K562 (cell line): Measurements from ENCODE around the gene ELMO3. TPM values are rescaled to one million over a fixed set of nuclear protein-coding genes. Genes with fewer than 3 reads are reported as not detected.

Source experiments
- ELF2 ChIP-seq: fragments of 250-450 bp; sonication (Bioruptor Pico); IDR thresholded peaks from 2 replicates; pipeline ENCODE4 v1.5.0; 2021; ENCODE audit warnings: mild to moderate bottlenecking
- TBP ChIP-seq: optimal IDR thresholded peaks from 2 replicates; pipeline ENCODE3; 2011; ENCODE audit warnings: low read depth, low read length, improper control_type of control experiment
- ZFPM2 ChIP-seq: fragments of 250-450 bp; sonication (Bioruptor Pico); IDR thresholded peaks from 2 replicates; pipeline ENCODE4 v1.5.1; 2022; ENCODE audit warnings: mild to moderate bottlenecking
- ZNF507 ChIP-seq: conservative IDR thresholded peaks from 2 replicates; pipeline ENCODE4 v1.6.1; 2017; ENCODE audit warnings: missing genetic modification characterization, missing compliant biosample characterization
- polyA plus RNA-seq, 8 experiments: library from polyadenylated mRNA; depleted of rRNA in 4 of 8; stranded (reverse) in 5 of 8; unstranded in 3 of 8; fragments of >200 nt; fragmentation: Nextera tagmentation in 2 of 8; fragmentation: Illumina TruSeq in 1 of 8; extraction: Ambion mirVana in 2 of 8; extraction: Trizol in 1 of 8; gene quantifications; 2 replicates each; pipeline versions ENCODE4 v1.2.1 to v1.2.3, GENCODE V29; 2011 to 2014; ENCODE audit warnings: inconsistent platforms in 1 of 8, missing spikeins in 1 of 8
- total RNA-seq, 7 experiments: library from RNA; depleted of rRNA in 6 of 7; stranded (reverse); fragments of >200 nt in 6 of 7; fragmentation: Illumina TruSeq in 2 of 7; extraction: Trizol in 2 of 7; gene quantifications; 2 replicates each; pipeline versions ENCODE4 v1.2.1 to v1.2.3, GENCODE V29; 2011 to 2021; ENCODE audit warnings: low replicate concordance in 1 of 7
- TF ChIP-seq, protein P1 (sequence below): fragments of 200-600 bp; sonication (generic); IDR thresholded peaks from one replicate; pipeline ENCODE4 v1.6.1; 2012; ENCODE audit warnings: mild to moderate bottlenecking, low read depth, low read length, inconsistent platforms
- TF ChIP-seq, protein P2 (sequence below): sonication (generic); formaldehyde crosslinking; IDR thresholded peaks from 2 replicates; pipeline ENCODE4 v1.8.0; 2022; ENCODE audit warnings: mild to moderate bottlenecking, low read depth, missing genetic modification reagents
- TF ChIP-seq, protein P3 (sequence below): fragments of 250-450 bp; sonication (Bioruptor Pico); IDR thresholded peaks from 2 replicates; pipeline ENCODE4 v1.8.0; 2022; ENCODE audit warnings: moderate library complexity, mild to moderate bottlenecking, inconsistent platforms

ELMO3 gene
- total and polyA plus RNA-seq, 9 of the 15 experiments (the other 6 are each of a cell fraction or from before 2014, with no cell fraction given) = 0.04 to 5.1 (median 1.5) TPM

DNA sequence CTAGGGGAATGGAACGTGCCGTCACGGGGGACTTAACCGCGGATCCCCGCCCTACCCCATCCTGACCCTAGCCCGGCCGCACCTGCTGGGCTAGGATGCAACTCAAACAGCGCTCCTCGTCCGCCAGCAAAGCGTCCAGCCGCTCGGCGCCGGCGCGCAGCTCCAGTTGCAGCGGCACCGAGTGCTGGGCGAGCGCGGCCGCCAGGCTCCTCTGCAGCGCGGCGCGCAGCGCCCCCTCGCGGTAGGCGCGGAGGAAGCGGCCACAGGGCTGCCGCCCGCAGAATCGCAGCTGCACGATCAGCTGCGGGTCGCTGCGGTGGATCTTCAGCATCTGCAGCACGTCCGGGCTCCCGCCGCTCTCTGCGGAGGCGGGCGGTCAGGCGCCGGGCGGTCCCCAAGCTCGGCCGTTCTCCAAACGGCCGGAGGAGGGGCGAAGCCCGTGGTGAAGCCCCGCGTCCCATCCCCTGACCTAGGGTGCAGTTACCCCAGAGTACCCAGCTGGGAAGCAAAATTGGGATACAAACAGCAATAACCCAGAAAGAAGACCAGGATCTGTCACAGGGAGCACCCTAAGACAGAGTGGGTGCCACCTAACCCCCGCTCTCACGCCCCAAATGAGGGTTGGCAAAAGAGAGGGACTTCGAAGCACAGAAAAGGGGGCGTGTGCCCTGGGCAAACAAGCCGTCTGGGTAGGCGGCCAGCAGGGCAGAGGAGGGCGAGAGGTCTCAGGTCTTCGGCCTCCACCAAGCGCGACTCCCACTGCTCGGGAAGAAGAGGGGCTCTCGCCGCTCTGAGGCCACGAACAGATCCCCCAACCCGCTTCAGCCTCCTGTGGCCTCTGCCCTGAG, 43.4 kb upstream of the ELMO3 start (continued):
- TF ChIP-seq, protein P1, sequence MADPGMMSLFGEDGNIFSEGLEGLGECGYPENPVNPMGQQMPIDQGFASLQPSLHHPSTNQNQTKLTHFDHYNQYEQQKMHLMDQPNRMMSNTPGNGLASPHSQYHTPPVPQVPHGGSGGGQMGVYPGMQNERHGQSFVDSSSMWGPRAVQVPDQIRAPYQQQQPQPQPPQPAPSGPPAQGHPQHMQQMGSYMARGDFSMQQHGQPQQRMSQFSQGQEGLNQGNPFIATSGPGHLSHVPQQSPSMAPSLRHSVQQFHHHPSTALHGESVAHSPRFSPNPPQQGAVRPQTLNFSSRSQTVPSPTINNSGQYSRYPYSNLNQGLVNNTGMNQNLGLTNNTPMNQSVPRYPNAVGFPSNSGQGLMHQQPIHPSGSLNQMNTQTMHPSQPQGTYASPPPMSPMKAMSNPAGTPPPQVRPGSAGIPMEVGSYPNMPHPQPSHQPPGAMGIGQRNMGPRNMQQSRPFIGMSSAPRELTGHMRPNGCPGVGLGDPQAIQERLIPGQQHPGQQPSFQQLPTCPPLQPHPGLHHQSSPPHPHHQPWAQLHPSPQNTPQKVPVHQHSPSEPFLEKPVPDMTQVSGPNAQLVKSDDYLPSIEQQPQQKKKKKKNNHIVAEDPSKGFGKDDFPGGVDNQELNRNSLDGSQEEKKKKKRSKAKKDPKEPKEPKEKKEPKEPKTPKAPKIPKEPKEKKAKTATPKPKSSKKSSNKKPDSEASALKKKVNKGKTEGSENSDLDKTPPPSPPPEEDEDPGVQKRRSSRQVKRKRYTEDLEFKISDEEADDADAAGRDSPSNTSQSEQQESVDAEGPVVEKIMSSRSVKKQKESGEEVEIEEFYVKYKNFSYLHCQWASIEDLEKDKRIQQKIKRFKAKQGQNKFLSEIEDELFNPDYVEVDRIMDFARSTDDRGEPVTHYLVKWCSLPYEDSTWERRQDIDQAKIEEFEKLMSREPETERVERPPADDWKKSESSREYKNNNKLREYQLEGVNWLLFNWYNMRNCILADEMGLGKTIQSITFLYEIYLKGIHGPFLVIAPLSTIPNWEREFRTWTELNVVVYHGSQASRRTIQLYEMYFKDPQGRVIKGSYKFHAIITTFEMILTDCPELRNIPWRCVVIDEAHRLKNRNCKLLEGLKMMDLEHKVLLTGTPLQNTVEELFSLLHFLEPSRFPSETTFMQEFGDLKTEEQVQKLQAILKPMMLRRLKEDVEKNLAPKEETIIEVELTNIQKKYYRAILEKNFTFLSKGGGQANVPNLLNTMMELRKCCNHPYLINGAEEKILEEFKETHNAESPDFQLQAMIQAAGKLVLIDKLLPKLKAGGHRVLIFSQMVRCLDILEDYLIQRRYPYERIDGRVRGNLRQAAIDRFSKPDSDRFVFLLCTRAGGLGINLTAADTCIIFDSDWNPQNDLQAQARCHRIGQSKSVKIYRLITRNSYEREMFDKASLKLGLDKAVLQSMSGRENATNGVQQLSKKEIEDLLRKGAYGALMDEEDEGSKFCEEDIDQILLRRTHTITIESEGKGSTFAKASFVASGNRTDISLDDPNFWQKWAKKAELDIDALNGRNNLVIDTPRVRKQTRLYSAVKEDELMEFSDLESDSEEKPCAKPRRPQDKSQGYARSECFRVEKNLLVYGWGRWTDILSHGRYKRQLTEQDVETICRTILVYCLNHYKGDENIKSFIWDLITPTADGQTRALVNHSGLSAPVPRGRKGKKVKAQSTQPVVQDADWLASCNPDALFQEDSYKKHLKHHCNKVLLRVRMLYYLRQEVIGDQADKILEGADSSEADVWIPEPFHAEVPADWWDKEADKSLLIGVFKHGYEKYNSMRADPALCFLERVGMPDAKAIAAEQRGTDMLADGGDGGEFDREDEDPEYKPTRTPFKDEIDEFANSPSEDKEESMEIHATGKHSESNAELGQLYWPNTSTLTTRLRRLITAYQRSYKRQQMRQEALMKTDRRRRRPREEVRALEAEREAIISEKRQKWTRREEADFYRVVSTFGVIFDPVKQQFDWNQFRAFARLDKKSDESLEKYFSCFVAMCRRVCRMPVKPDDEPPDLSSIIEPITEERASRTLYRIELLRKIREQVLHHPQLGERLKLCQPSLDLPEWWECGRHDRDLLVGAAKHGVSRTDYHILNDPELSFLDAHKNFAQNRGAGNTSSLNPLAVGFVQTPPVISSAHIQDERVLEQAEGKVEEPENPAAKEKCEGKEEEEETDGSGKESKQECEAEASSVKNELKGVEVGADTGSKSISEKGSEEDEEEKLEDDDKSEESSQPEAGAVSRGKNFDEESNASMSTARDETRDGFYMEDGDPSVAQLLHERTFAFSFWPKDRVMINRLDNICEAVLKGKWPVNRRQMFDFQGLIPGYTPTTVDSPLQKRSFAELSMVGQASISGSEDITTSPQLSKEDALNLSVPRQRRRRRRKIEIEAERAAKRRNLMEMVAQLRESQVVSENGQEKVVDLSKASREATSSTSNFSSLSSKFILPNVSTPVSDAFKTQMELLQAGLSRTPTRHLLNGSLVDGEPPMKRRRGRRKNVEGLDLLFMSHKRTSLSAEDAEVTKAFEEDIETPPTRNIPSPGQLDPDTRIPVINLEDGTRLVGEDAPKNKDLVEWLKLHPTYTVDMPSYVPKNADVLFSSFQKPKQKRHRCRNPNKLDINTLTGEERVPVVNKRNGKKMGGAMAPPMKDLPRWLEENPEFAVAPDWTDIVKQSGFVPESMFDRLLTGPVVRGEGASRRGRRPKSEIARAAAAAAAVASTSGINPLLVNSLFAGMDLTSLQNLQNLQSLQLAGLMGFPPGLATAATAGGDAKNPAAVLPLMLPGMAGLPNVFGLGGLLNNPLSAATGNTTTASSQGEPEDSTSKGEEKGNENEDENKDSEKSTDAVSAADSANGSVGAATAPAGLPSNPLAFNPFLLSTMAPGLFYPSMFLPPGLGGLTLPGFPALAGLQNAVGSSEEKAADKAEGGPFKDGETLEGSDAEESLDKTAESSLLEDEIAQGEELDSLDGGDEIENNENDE = no peak
- TF ChIP-seq ZNF507 (tag) (no peak), ELF2 (CRISPR knock-in tag) (no peak), ZFPM2 (no peak), TBP (no peak)
- TF ChIP-seq, protein P2, sequence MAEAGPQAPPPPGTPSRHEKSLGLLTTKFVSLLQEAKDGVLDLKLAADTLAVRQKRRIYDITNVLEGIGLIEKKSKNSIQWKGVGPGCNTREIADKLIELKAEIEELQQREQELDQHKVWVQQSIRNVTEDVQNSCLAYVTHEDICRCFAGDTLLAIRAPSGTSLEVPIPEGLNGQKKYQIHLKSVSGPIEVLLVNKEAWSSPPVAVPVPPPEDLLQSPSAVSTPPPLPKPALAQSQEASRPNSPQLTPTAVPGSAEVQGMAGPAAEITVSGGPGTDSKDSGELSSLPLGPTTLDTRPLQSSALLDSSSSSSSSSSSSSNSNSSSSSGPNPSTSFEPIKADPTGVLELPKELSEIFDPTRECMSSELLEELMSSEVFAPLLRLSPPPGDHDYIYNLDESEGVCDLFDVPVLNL (CRISPR knock-in tag) = no peak
- TF ChIP-seq, protein P3, sequence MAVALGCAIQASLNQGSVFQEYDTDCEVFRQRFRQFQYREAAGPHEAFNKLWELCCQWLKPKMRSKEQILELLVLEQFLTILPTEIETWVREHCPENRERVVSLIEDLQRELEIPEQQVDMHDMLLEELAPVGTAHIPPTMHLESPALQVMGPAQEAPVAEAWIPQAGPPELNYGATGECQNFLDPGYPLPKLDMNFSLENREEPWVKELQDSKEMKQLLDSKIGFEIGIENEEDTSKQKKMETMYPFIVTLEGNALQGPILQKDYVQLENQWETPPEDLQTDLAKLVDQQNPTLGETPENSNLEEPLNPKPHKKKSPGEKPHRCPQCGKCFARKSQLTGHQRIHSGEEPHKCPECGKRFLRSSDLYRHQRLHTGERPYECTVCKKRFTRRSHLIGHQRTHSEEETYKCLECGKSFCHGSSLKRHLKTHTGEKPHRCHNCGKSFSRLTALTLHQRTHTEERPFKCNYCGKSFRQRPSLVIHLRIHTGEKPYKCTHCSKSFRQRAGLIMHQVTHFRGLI (CRISPR knock-in tag) = no peak
